Caco-2 (cell line): ENCODE results near the gene ZNF77. TPM values are rescaled to one million over a fixed set of nuclear protein-coding genes. Genes with fewer than 3 reads are reported as not detected.

ENCODE experiments used
- BruUV-seq: library from RNA; stranded (reverse); fragments of 400-500 nt; replicated peaks from 2 replicates; lab custom pipeline; 2021; lab: Mats Ljungman, UMichigan
- CTCF ChIA-PET: fragments of 300-600 bp; sonication (Branson Sonifier 250); formaldehyde crosslinking; loops from one replicate; lab custom pipeline; 2022; ENCODE audit warnings: antibody characterized with exemption; lab: Charles Lee
- POLR2A ChIA-PET: fragments of 300-600 bp; sonication (Branson Sonifier 250); formaldehyde crosslinking; loops from one replicate; lab custom pipeline; 2022; ENCODE audit warnings: antibody characterized with exemption; lab: Charles Lee
- DNase-seq, 2 experiments: peaks; one replicate each; pipeline versions ENCODE4 v3.0.0 to v3.0.0-alpha.2; 2020 to 2022
- H3K27me3 ChIP-seq: replicated peaks from 2 replicates; pipeline ENCODE4 v1.6.0; 2011; ENCODE audit warnings: low read length; ENCODE audit not compliant: control insufficient read depth, insufficient read depth
- H3K36me3 ChIP-seq: 2 replicates; pipeline ENCODE4 v1.5.1; 2011; ENCODE audit warnings: low read length; ENCODE audit not compliant: control insufficient read depth, insufficient read depth
- H3K4me1 ChIP-seq: fragments of 250-450 bp; sonication (Bioruptor Pico); 2 replicates; pipeline ENCODE4 v1.5.1; 2020; ENCODE audit warnings: mild to moderate bottlenecking
- H3K4me3 ChIP-seq: 2 replicates; pipeline ENCODE4 v1.5.1; 2011; ENCODE audit warnings: low read depth, mild to moderate bottlenecking, control low read depth, low read length
- H3K9me3 ChIP-seq: fragments of 250-450 bp; sonication (Bioruptor Pico); 2 replicates; pipeline ENCODE4 v1.5.1; 2020; ENCODE audit warnings: mild to moderate bottlenecking, moderate library complexity
- H3K27ac Mint-ChIP-seq: one replicate; pipeline ENCODE4 v1.8.0; 2022; ENCODE audit warnings: mixed read lengths; ENCODE audit not compliant: unreplicated experiment
- H3K27me3 Mint-ChIP-seq: one replicate; pipeline ENCODE4 v1.8.0; 2022; ENCODE audit warnings: mixed read lengths; ENCODE audit not compliant: insufficient read depth, unreplicated experiment
- H3K36me3 Mint-ChIP-seq: one replicate; pipeline ENCODE4 v1.8.0; 2022; ENCODE audit warnings: mild to moderate bottlenecking, mixed read lengths; ENCODE audit not compliant: insufficient read depth, unreplicated experiment
- H3K4me1 Mint-ChIP-seq: one replicate; pipeline ENCODE4 v1.8.0; 2022; ENCODE audit warnings: low read depth, mixed read lengths; ENCODE audit not compliant: unreplicated experiment
- H3K4me3 Mint-ChIP-seq: one replicate; pipeline ENCODE4 v1.8.0; 2022; ENCODE audit warnings: mild to moderate bottlenecking, moderate library complexity, mixed read lengths; ENCODE audit not compliant: unreplicated experiment
- H3K9me3 Mint-ChIP-seq: one replicate; pipeline ENCODE4 v1.8.0; 2022; ENCODE audit warnings: mixed read lengths; ENCODE audit not compliant: unreplicated experiment
- intact Hi-C: fragments of 100-400 bp; cut with micrococcal nuclease; formaldehyde crosslinking; loops from one replicate; pipeline ENCODE4 v1.10.0; 2022; ENCODE audit not compliant: unreplicated experiment
- total RNA-seq: library from RNA; stranded (reverse); gene quantifications from 2 replicates; pipeline ENCODE4 v1.2.3, GENCODE V29; 2022
- TF ChIP-seq, protein P1 (sequence below), 2 experiments: fragments of 200-600 bp in 1 of 2; IDR thresholded peaks; 1 replicate in 1 of 2; 2 replicates in 1 of 2; pipeline versions ENCODE4 v1.5.1 to v1.8.0; 2011 to 2022; ENCODE audit warnings: antibody characterized with exemption in 1 of 2, control low read depth in 1 of 2, inconsistent platforms in 1 of 2, low read depth in 1 of 2, low read length in 1 of 2, mild to moderate bottlenecking in 1 of 2, moderate library complexity in 1 of 2; ENCODE audit not compliant: insufficient read depth in 1 of 2, severe bottlenecking in 1 of 2, unreplicated experiment in 1 of 2

The ZNF77 gene
- total RNA-seq, 1 experiment from 2014 or later, result 6.3 TPM

DNA sequence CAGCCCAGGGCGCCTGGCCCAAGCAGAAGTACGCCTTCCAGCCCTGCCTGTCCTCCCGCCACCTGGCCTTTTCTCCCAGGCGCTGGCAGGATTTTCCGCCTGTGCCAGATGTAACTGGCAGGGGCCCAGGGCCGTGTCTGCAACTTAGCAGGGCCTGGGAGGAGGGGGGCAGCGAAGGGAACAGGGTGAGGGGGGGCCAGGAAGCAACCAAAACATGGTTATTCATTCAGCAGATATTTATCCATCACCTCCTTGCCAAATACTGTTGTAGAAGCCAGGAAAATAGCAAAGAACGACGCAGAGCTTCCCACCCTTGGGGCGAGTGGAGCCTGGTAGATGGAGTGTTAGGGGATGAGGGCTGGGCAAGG, 38.2 kb upstream of the ZNF77 start:
- BruUV-seq, result no TSS peak
- Mint-ChIP-seq H3K9me3 (no peaks in the 10 kb centered on the region), H3K27me3 (no peaks in the 10 kb centered on the region), H3K27ac (no peak overlapping the region), H3K4me3 (no peak overlapping the region), H3K36me3 (peaks cover under 1% of the 10 kb centered on the region), H3K4me1 (no peaks in the 10 kb centered on the region)
- H3K4me1 ChIP-seq, result peaks cover 9% of the 10 kb centered on the region; the same call in 1 of the 2 replicates
- no peak overlapping the region for H3K4me3 ChIP-seq
- H3K27me3 ChIP-seq, result no peaks in the 10 kb centered on the region
- TF ChIP-seq, protein P1, sequence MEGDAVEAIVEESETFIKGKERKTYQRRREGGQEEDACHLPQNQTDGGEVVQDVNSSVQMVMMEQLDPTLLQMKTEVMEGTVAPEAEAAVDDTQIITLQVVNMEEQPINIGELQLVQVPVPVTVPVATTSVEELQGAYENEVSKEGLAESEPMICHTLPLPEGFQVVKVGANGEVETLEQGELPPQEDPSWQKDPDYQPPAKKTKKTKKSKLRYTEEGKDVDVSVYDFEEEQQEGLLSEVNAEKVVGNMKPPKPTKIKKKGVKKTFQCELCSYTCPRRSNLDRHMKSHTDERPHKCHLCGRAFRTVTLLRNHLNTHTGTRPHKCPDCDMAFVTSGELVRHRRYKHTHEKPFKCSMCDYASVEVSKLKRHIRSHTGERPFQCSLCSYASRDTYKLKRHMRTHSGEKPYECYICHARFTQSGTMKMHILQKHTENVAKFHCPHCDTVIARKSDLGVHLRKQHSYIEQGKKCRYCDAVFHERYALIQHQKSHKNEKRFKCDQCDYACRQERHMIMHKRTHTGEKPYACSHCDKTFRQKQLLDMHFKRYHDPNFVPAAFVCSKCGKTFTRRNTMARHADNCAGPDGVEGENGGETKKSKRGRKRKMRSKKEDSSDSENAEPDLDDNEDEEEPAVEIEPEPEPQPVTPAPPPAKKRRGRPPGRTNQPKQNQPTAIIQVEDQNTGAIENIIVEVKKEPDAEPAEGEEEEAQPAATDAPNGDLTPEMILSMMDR (IDR thresholded peaks at IDR 0.05; ENCODE audit: insufficient read depth in 1 of 2, low read depth in 1 of 2, low read length in 1 of 2, severe bottlenecking in 1 of 2, unreplicated experiment in 1 of 2), result no peak
- no peaks in the 10 kb centered on the region for H3K9me3 ChIP-seq
- DNase-seq, result no peak
- no peaks in the 10 kb centered on the region for H3K36me3 ChIP-seq
- ChIA-PET POLR2A (no interaction called here), CTCF (no interaction called here)
- intact Hi-C loops, result no loop called here

DNA sequence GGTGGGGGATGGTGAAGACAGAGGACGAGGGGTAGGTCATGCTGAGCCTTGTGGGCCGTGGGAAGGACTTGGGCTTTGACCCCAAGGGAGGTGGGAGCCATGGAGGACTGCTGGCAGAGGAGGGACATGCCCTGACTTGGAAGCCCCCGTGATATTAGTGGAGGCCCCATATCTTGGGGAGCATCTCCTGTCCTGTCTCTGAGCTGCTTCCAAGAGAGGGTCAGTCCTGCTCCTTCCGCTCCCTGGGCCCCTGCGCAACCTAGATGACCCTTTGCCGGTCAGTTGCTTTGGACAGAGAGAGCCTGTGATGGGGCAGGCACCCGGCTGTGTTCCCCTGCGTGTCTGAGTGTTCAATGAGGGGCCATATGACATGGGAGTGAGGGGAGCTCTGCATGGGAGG, 37.8 kb upstream of the ZNF77 start:
- no peaks in the 10 kb centered on the region for H3K27me3 ChIP-seq
- intact Hi-C loops, result no loop called here
- Mint-ChIP-seq H3K4me3 (no peak overlapping the region), H3K27ac (no peak overlapping the region), H3K36me3 (peaks cover 4% of the 10 kb centered on the region), H3K27me3 (no peaks in the 10 kb centered on the region), H3K4me1 (no peaks in the 10 kb centered on the region), H3K9me3 (no peaks in the 10 kb centered on the region)
- H3K36me3 ChIP-seq, result no peaks in the 10 kb centered on the region
- TF ChIP-seq, protein P1 (IDR thresholded peaks at IDR 0.05; ENCODE audit: insufficient read depth in 1 of 2, low read depth in 1 of 2, low read length in 1 of 2, severe bottlenecking in 1 of 2, unreplicated experiment in 1 of 2), result no peak
- no peaks in the 10 kb centered on the region for H3K9me3 ChIP-seq
- peaks cover 10% of the 10 kb centered on the region; the same call in 1 of the 2 replicates for H3K4me1 ChIP-seq
- no peak for DNase-seq
- no peak overlapping the region for H3K4me3 ChIP-seq
- POLR2A ChIA-PET, result no interaction called here
- CTCF ChIA-PET, result interaction anchor here (1.0 kb wide), 1 partner anchor 53 kb away, joined by 3 read pairs; no protein-coding TSS in a partner anchor
- BruUV-seq, result no TSS peak

DNA sequence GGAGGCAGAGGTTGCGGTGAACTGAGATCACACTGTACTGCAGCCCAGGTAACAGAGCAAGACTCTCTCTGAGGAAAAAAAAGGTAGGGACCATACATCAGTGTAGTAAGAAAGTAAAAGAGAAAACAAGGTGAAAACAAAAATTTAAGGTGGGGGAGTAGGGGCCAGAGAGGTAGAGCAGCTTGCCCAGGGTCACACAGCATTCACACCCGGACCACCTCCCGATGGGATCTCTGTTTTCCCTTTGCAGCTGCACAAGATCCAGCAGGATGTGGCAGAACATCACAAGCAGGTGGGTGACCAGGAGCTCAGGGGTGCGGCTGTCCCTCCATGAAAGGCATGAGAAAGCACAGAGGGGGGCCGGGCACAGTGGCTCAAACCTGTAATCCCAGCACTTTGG, 37.1 kb upstream of the ZNF77 start:
- Histone ChIP-seq H3K36me3 (no peaks in the 10 kb centered on the region), H3K4me3 (no peak overlapping the region), H3K4me1 (peaks cover 11% of the 10 kb centered on the region; the same call in 1 of the 2 replicates), H3K9me3 (no peaks in the 10 kb centered on the region), H3K27me3 (no peaks in the 10 kb centered on the region)
- TF ChIP-seq, protein P1 (IDR thresholded peaks at IDR 0.05; ENCODE audit: insufficient read depth in 1 of 2, low read depth in 1 of 2, low read length in 1 of 2, severe bottlenecking in 1 of 2, unreplicated experiment in 1 of 2), result no peak
- intact Hi-C loops, result no loop called here
- peaks cover 11% of the 10 kb centered on the region for H3K36me3 Mint-ChIP-seq
- no peak overlapping the region for H3K27ac Mint-ChIP-seq
- H3K27me3 Mint-ChIP-seq, result no peaks in the 10 kb centered on the region
- DNase-seq, result no peak
- no peaks in the 10 kb centered on the region for H3K9me3 Mint-ChIP-seq
- CTCF ChIA-PET, result interaction anchor here (1.0 kb wide), 1 partner anchor 54 kb away, joined by 3 read pairs; no protein-coding TSS in a partner anchor
- no peak overlapping the region for H3K4me3 Mint-ChIP-seq
- POLR2A ChIA-PET, result no interaction called here
- BruUV-seq, result no TSS peak
- H3K4me1 Mint-ChIP-seq, result no peaks in the 10 kb centered on the region
